Large intestine (tissue), 12 donors: ENCODE measurements around the gene IFNA4. TPM values are rescaled to one million over a fixed set of nuclear protein-coding genes. Genes with fewer than 3 reads are reported as not detected.
"Not testable (repeated sequence)": the region's sequence is repeated elsewhere in the genome, so short reads cannot be mapped to it uniquely, and the experiment has no call there.

Experiments used
- DNase-seq, 2 donors: peaks; one replicate each; pipeline versions ENCODE4 v3.0.0 to v3.0.0-alpha.2; 2013
- H3K27ac ChIP-seq: one replicate; pipeline ENCODE4 v1.5.1; 2013; ENCODE audit warnings: low read length
- H3K27me3 ChIP-seq: 2 replicates; pipeline ENCODE4 v1.6.1; 2013; ENCODE audit warnings: low read length; ENCODE audit not compliant: control insufficient read depth, insufficient read depth
- H3K36me3 ChIP-seq: 2 replicates; pipeline ENCODE4 v1.6.1; 2013; ENCODE audit warnings: low read length; ENCODE audit not compliant: control insufficient read depth, insufficient read depth
- H3K4me1 ChIP-seq: one replicate; pipeline ENCODE4 v1.6.1; 2013; ENCODE audit warnings: low read length; ENCODE audit not compliant: control insufficient read depth, insufficient read depth
- H3K4me3 ChIP-seq: one replicate; pipeline ENCODE4 v1.5.1; 2013; ENCODE audit warnings: low read length
- H3K9me3 ChIP-seq: one replicate; pipeline ENCODE4 v1.6.1; 2013; ENCODE audit warnings: mild to moderate bottlenecking, low read depth, low read length, moderate library complexity; ENCODE audit not compliant: control insufficient read depth
- WGBS: methylation state at CpG from one replicate; pipeline ENCODE4 v1.1.5; 2013; ENCODE audit warnings: low lambda C conversion rate; ENCODE audit not compliant: insufficient coverage; 5-methylcytosine and 5-hydroxymethylcytosine counted together
- long read RNA-seq, 11 donors: transcript quantifications; one replicate each; lab custom pipeline, GENCODE V29; 2026
- polyA plus RNA-seq: library from polyadenylated mRNA; unstranded; fragments of 120-200 nt; gene quantifications from one replicate; pipeline ENCODE4 v1.2.1, GENCODE V29; 2013

The IFNA4 gene
- polyA plus RNA-seq: not detected
- long read RNA-seq, donor 1: 0 reads
- long read RNA-seq, donor 2: 0 reads
- long read RNA-seq, donor 3: 0 reads
- long read RNA-seq, donor 4: 0 reads
- long read RNA-seq, donor 5: 0 reads
- long read RNA-seq, donor 6: 0 reads
- long read RNA-seq, donor 7: 0 reads
- long read RNA-seq, donor 8: 0 reads
- long read RNA-seq, donor 9: 0 reads
- long read RNA-seq, donor 10: 0 reads
- long read RNA-seq, donor 11: 0 reads

DNA sequence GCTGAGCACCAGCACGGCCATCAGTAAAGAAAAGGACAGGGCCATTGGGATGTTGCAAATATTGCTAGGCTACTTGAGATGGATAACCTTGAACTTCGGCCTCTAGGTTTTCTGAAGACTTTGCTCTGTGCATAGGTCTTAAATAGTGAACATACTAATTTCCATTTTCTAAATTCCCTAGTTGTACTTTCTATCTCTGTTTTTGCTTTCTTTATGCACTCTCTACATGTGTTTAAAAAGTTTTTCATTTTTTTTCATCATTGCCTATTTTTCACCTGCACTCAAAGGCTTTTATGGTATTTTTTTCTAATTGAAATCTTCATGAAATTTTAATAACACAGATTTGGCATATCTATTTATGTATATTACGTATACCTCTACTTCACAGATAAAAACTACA, at the start of gene IFNA4:
IFNA4 (minus strand) TSS at position 101 of the 400 bp plus-strand sequence; CDS start at position 45, 56 bp downstream.
- not testable (repeated sequence) for H3K4me3 ChIP-seq, H3K36me3 ChIP-seq, DNase-seq, H3K27me3 ChIP-seq, H3K4me1 ChIP-seq, H3K27ac ChIP-seq, H3K9me3 ChIP-seq
- no CpG with 5 or more reads among the region's 3 CpGs for WGBS

- H3K9me3 ChIP-seq, H3K4me1 ChIP-seq, H3K27me3 ChIP-seq, H3K36me3 ChIP-seq, H3K4me3 ChIP-seq, H3K27ac ChIP-seq, DNase-seq: not testable (repeated sequence)
- no CpG with 5 or more reads among the region's 1 CpG for WGBS
Observed at GRCh38 chr9:21236360-21236714, 49.0 kb upstream of the IFNA4 start.

- not testable (repeated sequence) for H3K27me3 ChIP-seq, H3K4me3 ChIP-seq, H3K27ac ChIP-seq, H3K9me3 ChIP-seq, H3K36me3 ChIP-seq, H3K4me1 ChIP-seq
- DNase-seq: peak in 1 of 2 donors; percentile 17
- WGBS: no CpG with 5 or more reads among the region's 8 CpGs
Observed at GRCh38 chr9:21235468-21236359, 48.3 kb upstream of the IFNA4 start.

- H3K4me1 ChIP-seq: no peaks in the 10 kb centered on the region
- WGBS: no CpG with 5 or more reads among the region's 4 CpGs
- no peak overlapping the region for H3K27ac ChIP-seq
- H3K9me3 ChIP-seq: no peaks in the 10 kb centered on the region
- no peak overlapping the region for H3K4me3 ChIP-seq
- no peak for DNase-seq
- no peaks in the 10 kb centered on the region for H3K36me3 ChIP-seq
- H3K27me3 ChIP-seq: no peaks in the 10 kb centered on the region
Observed at GRCh38 chr9:21234153-21234687, 46.8 kb upstream of the IFNA4 start.

DNA sequence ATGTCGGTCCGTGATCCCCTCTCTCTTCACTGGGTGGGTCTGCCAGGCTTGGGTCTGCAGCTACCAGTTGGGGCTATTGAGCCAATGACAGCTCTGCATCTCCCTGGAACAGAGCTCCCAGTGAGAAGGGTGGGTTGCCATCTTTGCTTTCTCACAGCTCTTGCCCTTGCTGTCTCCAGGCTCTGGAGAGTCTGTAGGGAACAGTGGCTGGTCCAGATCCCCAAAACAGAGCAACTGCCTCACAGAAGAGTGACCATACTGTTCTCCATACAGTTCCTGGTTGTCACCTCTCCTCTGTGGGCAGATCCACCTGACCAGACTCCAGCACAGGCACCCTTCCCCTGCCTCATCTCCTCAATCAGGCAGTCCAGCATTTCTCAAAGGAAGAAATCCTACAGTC, 45.9 kb upstream of the IFNA4 start:
- Histone ChIP-seq H3K9me3 (no peaks in the 10 kb centered on the region), H3K4me3 (no peak overlapping the region), H3K27me3 (no peaks in the 10 kb centered on the region), H3K27ac (no peak overlapping the region), H3K4me1 (no peaks in the 10 kb centered on the region), H3K36me3 (no peaks in the 10 kb centered on the region)
- WGBS: no CpG with 5 or more reads among the region's 2 CpGs
- no peak for DNase-seq

DNA sequence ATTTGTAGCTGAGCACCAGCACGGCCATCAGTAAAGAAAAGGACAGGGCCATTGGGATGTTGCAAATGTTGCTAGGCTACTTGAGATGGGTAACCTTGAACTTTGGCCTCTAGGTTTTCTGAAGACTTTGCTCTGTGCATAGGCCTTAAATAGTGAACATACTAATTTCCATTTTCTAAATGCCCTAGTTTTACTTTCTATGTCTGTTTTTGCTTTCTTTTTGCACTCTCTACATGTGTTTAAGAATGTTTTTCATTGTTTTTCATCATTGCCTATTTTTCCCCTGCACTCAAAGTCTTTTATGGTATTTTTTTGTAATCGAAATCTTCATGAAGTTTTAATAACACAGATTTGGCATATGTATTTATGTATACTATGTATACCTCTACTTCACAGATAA, 40.7 kb upstream of the IFNA4 start, which contains the start of gene IFNA17:
IFNA17 (minus strand) TSS at position 101 of the 400 bp plus-strand sequence; CDS start at position 52, 49 bp downstream.
- no peaks in the 10 kb centered on the region for H3K36me3 ChIP-seq
- DNase-seq: no peak
- 100% methylated on average over 1 of the region's 2 CpGs for WGBS

GRCh38 chr9:21217211-21217610, 29.8 kb upstream of the IFNA4 start, which contains the start of gene IFNA16:
Gene IFNA16 (minus strand): TSS chr9:21217311. CDS start chr9:21217305, 6 bp downstream.
- not testable (repeated sequence) for H3K36me3 ChIP-seq, H3K4me3 ChIP-seq, H3K27me3 ChIP-seq, H3K9me3 ChIP-seq, H3K4me1 ChIP-seq, DNase-seq, H3K27ac ChIP-seq
- no CpG with 5 or more reads among the region's 1 CpG for WGBS

More for the DNA sequence above, 40.7 kb upstream of the IFNA4 start, which contains the start of gene IFNA17:
- Histone ChIP-seq H3K9me3 (no peaks in the 10 kb centered on the region), H3K27me3 (no peaks in the 10 kb centered on the region), H3K4me3 (no peak within 1 kb of the TSS), H3K27ac (no peak within 1 kb of the TSS), H3K4me1 (no peaks in the 10 kb centered on the region)

DNA sequence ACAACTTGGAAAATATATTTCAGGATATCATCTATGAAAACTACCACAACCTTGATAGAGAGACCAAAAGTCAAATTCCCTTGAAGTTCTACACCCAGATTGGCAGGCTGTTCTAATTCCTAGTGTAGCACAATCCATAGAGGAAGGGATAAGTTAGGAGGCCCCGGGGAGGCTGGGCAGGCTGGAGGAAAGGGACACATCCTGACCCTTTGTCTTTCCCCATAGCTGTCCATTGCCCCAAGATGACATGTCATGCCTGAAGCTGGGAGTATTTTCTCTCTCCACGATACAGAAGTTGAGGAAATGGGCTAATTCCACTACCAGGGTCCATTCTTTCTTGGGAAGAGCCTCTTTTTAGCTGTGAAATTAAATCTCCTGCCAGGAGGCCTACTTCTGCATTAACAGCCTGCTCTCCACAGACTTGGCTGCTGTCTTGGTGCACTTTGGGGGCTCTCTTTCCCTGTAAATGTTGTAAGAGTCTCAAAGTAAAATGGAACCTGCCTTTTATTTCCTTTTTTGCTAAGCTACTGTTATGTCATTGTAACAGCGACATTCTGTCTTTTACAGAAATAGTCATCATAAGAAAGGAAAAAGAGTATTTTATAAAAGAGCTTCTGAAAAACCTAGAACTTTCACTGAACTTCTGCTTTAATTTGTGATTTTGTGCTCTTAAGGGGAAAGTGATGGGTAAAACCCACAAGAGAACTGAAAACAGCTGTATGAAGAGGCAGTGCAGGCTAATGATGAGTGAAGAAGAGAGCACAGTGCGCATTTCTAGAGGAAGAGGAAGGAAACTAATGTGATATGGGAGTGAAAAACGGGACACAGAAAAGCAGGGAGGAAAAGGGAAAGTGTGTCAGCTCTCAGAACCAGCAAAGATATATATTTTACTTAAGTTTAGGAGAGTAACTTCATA, 26.3 kb upstream of the IFNA4 start:
- not testable (repeated sequence) for H3K36me3 ChIP-seq, H3K4me3 ChIP-seq, H3K9me3 ChIP-seq, H3K4me1 ChIP-seq, H3K27ac ChIP-seq, H3K27me3 ChIP-seq
- no CpG with 5 or more reads among the region's 5 CpGs for WGBS
- DNase-seq: peak in 1 of 2 donors; percentile 13

- H3K27me3 ChIP-seq, H3K4me1 ChIP-seq, H3K4me3 ChIP-seq, H3K9me3 ChIP-seq, H3K27ac ChIP-seq, H3K36me3 ChIP-seq, DNase-seq: not testable (repeated sequence)
- no CpG with 5 or more reads among the region's 2 CpGs for WGBS
Observed at GRCh38 chr9:21212160-21212559, 24.8 kb upstream of the IFNA4 start.

DNA sequence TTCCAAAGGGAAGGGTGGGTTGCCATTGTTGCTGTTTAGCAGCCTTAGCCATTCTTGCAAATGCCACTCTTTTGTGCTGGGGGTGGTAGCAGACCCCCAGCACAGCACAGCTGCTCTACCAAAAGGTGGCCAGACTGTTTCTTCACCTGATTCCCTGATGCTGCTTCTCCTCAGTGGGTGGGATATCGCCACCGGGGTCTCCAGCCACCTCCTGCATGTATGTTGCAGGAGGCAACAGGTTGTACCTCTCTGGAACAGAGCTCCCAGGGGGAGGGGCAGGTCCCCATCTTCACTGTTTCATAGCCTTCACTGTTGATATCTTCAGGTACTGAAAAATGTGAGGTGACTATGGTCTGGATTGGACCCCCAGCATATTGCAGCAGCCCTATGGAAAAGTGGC, 23.4 kb upstream of the IFNA4 start:
- H3K4me1 ChIP-seq, H3K9me3 ChIP-seq, H3K27ac ChIP-seq, DNase-seq, H3K4me3 ChIP-seq, H3K36me3 ChIP-seq, H3K27me3 ChIP-seq: not testable (repeated sequence)
- WGBS: no CpG with 5 or more reads among the region's 2 CpGs
